Measurements from ENCODE around the gene VWF. TPM values are rescaled to one million over a fixed set of nuclear protein-coding genes. Genes with fewer than 3 reads are reported as not detected.
"Not testable (repeated sequence)": the region's sequence is repeated elsewhere in the genome, so short reads cannot be mapped to it uniquely, and the experiment has no call there.

VWF gene
- total RNA-seq, 1 donor from 2014 or later: 468 TPM

- ATAC-seq (no peak), DNase-seq (no peak)
- H3K36me3 ChIP-seq: no peaks in the 10 kb centered on the region
- H3K9me3 ChIP-seq: no peaks in the 10 kb centered on the region
- peaks cover 1% of the 10 kb centered on the region for H3K4me1 ChIP-seq
- H3K27ac ChIP-seq: no peak overlapping the region
- intact Hi-C loops (cut with DNase I): no loop called here
- TF ChIP-seq CTCF (IDR thresholded peaks at IDR 0.05): no peak
- H3K4me3 ChIP-seq: no peak overlapping the region
- no peaks in the 10 kb centered on the region for H3K27me3 ChIP-seq (ENCODE audit: low read depth)
Measured at GRCh38 chr12:6146951-6147350, 22.5 kb upstream of the VWF start.

DNA sequence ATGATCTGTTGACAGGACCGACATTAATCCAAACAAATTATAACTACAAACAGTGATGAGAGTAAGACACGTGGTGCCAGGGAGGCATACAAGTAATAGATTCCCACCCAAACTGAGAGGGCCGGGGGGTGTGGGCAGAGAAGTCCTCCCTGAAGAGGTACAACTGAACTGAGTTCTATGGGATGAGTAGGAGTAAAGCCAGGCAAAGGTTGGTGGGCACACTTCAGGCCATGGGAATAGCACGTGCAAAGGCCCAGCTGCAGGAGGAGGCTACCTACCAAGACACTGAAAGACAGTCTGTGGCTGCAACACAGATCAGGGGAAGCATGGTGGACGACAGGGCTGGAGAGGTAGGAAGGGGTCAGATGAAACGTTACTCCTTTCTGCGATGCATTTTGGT, 22.0 kb upstream of the VWF start:
- H3K4me3 ChIP-seq: no peak overlapping the region
- peaks cover 6% of the 10 kb centered on the region for H3K4me1 ChIP-seq
- no peak for TF ChIP-seq CTCF (IDR thresholded peaks at IDR 0.05)
- no peak overlapping the region for H3K27ac ChIP-seq
- no peaks in the 10 kb centered on the region for H3K27me3 ChIP-seq (ENCODE audit: low read depth)
- DNase-seq: no peak
- no peaks in the 10 kb centered on the region for H3K9me3 ChIP-seq
- peak in 1 of 2 donors; percentile 13 for ATAC-seq
- no peaks in the 10 kb centered on the region for H3K36me3 ChIP-seq
- intact Hi-C loops (cut with DNase I): no loop called here

DNA sequence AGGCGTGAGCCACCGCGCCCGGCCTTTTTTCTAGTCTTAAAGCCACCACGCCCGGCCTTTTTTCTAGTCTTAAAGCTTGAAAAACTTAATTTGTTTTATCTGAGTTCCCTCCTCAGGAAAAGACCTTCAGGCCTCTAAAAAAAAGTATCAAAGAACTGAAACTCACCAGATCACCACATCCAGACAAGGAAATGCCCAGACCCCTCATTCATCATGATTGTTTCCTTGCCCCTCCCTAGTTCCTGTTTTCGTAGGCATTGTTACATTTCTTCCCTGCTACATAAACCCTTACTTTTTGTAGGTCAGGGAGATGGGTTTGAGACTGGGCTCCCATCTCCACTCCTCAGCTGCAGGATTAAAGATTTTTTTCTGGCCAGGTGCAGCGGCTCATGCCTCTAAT, 21.1 kb upstream of the VWF start:
- no peaks in the 10 kb centered on the region for H3K9me3 ChIP-seq
- H3K27ac ChIP-seq: peak overlapping the region; percentile 56
- peaks cover 13% of the 10 kb centered on the region for H3K4me1 ChIP-seq
- H3K36me3 ChIP-seq: no peaks in the 10 kb centered on the region
- H3K27me3 ChIP-seq (ENCODE audit: low read depth): no peaks in the 10 kb centered on the region
- TF ChIP-seq CTCF (IDR thresholded peaks at IDR 0.05): no peak
- ATAC-seq: no peak
- no peak overlapping the region for H3K4me3 ChIP-seq
- no peak for DNase-seq
- intact Hi-C loops (cut with DNase I): no loop called here

GRCh38 chr12:6143303-6143675, 18.8 kb upstream of the VWF start:
- no peaks in the 10 kb centered on the region for H3K27me3 ChIP-seq (ENCODE audit: low read depth)
- H3K4me1 ChIP-seq: peaks cover 34% of the 10 kb centered on the region
- ATAC-seq (no peak), DNase-seq (no peak)
- H3K36me3 ChIP-seq: no peaks in the 10 kb centered on the region
- no peak overlapping the region for H3K27ac ChIP-seq
- no peak for TF ChIP-seq CTCF (IDR thresholded peaks at IDR 0.05)
- intact Hi-C loops (cut with DNase I): no loop called here
- H3K4me3 ChIP-seq: no peak overlapping the region
- H3K9me3 ChIP-seq: no peaks in the 10 kb centered on the region

DNA sequence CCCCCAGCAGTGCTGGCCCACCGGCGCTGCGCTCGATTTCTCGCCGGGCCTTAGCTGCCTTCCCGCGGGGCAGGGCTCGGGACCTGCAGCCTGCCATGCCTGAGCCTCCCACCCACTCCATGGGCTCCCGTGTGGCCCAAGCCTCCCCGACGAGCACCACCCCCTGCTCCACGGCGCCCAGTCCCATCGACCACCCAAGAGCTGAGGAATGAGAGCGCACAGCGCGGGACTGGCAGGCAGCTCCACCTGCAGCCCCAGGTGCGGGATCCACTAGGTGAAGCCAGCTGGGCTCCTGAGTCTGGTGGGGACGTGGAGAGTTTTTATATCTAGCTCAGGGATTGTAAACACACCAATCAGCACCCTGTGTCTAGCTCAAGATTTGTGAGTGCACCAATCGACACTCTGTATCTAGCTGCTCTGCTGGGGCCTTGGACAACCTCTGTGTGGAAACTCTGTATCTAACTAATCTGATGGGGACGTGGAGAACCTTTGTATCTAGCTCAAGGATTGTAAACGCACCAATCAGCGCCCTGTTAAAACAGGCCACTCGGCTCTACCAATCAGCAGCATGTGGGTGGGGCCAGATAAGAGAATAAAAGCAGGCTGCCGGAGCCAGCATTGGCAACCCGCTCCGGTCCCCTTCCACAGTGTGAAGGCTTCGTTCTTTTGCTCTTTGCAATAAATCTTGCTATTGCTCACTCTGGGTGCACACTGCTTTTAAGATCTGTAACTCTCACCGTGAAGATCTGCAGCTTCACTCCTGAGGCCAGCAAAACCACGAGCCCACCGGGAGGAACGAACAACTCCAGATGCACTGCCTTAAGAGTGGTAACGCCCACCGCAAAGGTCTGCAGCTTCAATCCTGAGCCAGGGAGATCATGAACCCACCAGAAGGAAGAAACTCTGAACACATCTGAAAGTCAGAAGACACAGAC, 18.2 kb upstream of the VWF start:
- H3K27me3 ChIP-seq (ENCODE audit: low read depth); H3K4me3 ChIP-seq; H3K9me3 ChIP-seq; H3K36me3 ChIP-seq; intact Hi-C loops (cut with DNase I); ATAC-seq; DNase-seq: not testable (repeated sequence)
- Histone ChIP-seq H3K4me1 (peaks cover 37% of the 10 kb centered on the region), H3K27ac (peak overlapping the region; percentile 72)

- ATAC-seq; DNase-seq; H3K36me3 ChIP-seq; H3K9me3 ChIP-seq; H3K4me3 ChIP-seq; H3K27me3 ChIP-seq (ENCODE audit: low read depth); intact Hi-C loops (cut with DNase I): not testable (repeated sequence)
- Histone ChIP-seq H3K27ac (peak overlapping the region; percentile 72), H3K4me1 (peaks cover 37% of the 10 kb centered on the region)
Measured at GRCh38 chr12:6141731-6142367, 17.4 kb upstream of the VWF start.

Data from lower lobe of right lung (tissue), 2 donors.